Small intestine (tissue), 7 donors: Measurements from ENCODE around the gene CDC123. TPM values are rescaled to one million over a fixed set of nuclear protein-coding genes. Genes with fewer than 3 reads are reported as not detected.

Experiments used
- DNase-seq, 2 donors: peaks; one replicate each; pipeline versions ENCODE4 v3.0.0 to v3.0.0-alpha.2; 2013
- FAIRE-seq: peaks from 2 replicates; lab custom pipeline; 2012; peaks lifted over from hg19 to GRCh38; lab: Jason Lieb, UNC
- H3K27ac ChIP-seq, 3 donors: one replicate each; pipeline ENCODE4 v1.5.1; 2013; ENCODE audit warnings: low read length in 2 of 3, mild to moderate bottlenecking in 2 of 3, control low read depth in 1 of 3, inconsistent platforms in 1 of 3, low read depth in 1 of 3, moderate library complexity in 1 of 3
- H3K27me3 ChIP-seq, 3 donors: one replicate each; pipeline ENCODE4 v1.6.1; 2013; ENCODE audit warnings: low read length in 3 of 3, inconsistent platforms in 1 of 3; ENCODE audit not compliant: control insufficient read depth in 3 of 3, insufficient read depth in 3 of 3
- H3K36me3 ChIP-seq, 3 donors: one replicate each; pipeline ENCODE4 v1.6.1; 2013; ENCODE audit warnings: low read length in 3 of 3, inconsistent platforms in 1 of 3, low read depth in 1 of 3, mild to moderate bottlenecking in 1 of 3, moderate library complexity in 1 of 3; ENCODE audit not compliant: control insufficient read depth in 3 of 3, insufficient read depth in 2 of 3
- H3K4me1 ChIP-seq, 3 donors: one replicate each; pipeline ENCODE4 v1.6.1; 2013; ENCODE audit warnings: low read length in 2 of 3, inconsistent platforms in 1 of 3, low read depth in 1 of 3, mild to moderate bottlenecking in 1 of 3, moderate library complexity in 1 of 3; ENCODE audit not compliant: control insufficient read depth in 3 of 3, insufficient read depth in 2 of 3
- H3K4me3 ChIP-seq, 3 donors: one replicate each; pipeline ENCODE4 v1.5.1; 2013; ENCODE audit warnings: low read length in 3 of 3, control low read depth in 1 of 3, inconsistent platforms in 1 of 3, low read depth in 1 of 3, mild to moderate bottlenecking in 1 of 3, moderate library complexity in 1 of 3
- H3K9me3 ChIP-seq, 2 donors: one replicate each; pipeline ENCODE4 v1.6.1; 2013; ENCODE audit warnings: low read depth in 1 of 2, low read length in 1 of 2; ENCODE audit not compliant: control insufficient read depth in 2 of 2, insufficient read depth in 1 of 2
- WGBS, 3 donors: extraction: QIAGEN DNeasy Blood & Tissue Kit; methylation state at CpG; one replicate each; pipeline ENCODE4 v1.1.7; 2013; 5-methylcytosine and 5-hydroxymethylcytosine counted together
- polyA plus RNA-seq, 4 donors: library from polyadenylated mRNA; stranded (reverse) in 3 of 4; unstranded in 1 of 4; fragments of 200-250 nt in 3 of 4; fragments of 120-200 nt in 1 of 4; gene quantifications; one replicate each; pipeline versions ENCODE4 v1.2.1 to v1.2.3, GENCODE V29; 2013
- donor health status: healthy with polysubstance abuse.
- donor health status: control.
- donor health status: control.
- donor health status: Bipolar disorder and iron deficiency.
- donor health status: healthy.

Gene CDC123
- polyA plus RNA-seq, 4 donors = 40.0 to 66.2 (median 48.1) TPM

GRCh38 chr10:12195281-12195602, 746 bp upstream of the CDC123 start:
- peak overlapping the region in 2 of 3 donors; percentile 82 to 95 for H3K27ac ChIP-seq
- peaks cover 0 to 8% (median 7%) of the 10 kb centered on the region in 3 donors for H3K4me1 ChIP-seq
- H3K36me3 ChIP-seq = peaks cover 0 to 4% (median 2%) of the 10 kb centered on the region in 3 donors
- no peaks in the 10 kb centered on the region for H3K9me3 ChIP-seq
- no peaks in the 10 kb centered on the region for H3K27me3 ChIP-seq
- WGBS, 3 donors = 0 to 1% (median 0%) methylated on average over 12 of the region's 12 CpGs
- H3K4me3 ChIP-seq = peak overlapping the region; percentile 58 to 86 (median 76)
- FAIRE-seq (no peak), DNase-seq (no peak)

- peak overlapping the region; percentile 76 to 95 (median 82) for H3K27ac ChIP-seq
- DNase-seq (no peak), FAIRE-seq (no peak)
These were observed 683 bp downstream of the CDC123 start for GRCh38 chr10:12196531-12197211.

GRCh38 chr10:12198156-12198555, 2.2 kb downstream of the CDC123 start:
- Histone ChIP-seq H3K9me3 (no peaks in the 10 kb centered on the region), H3K27ac (no peak overlapping the region), H3K36me3 (peaks cover 0 to 18% (median 8%) of the 10 kb centered on the region in 3 donors), H3K4me1 (peaks cover 0 to 8% (median 7%) of the 10 kb centered on the region in 3 donors), H3K27me3 (no peaks in the 10 kb centered on the region), H3K4me3 (no peak overlapping the region)
- no peak for DNase-seq
- 86 to 93% (median 92%) methylated on average over 2 of the region's 2 CpGs for WGBS, 3 donors
- FAIRE-seq = no peak

More at GRCh38 chr10:12196531-12197211, 683 bp downstream of the CDC123 start:
- Histone ChIP-seq H3K36me3 (peaks cover 0 to 12% (median 7%) of the 10 kb centered on the region in 3 donors), H3K9me3 (no peaks in the 10 kb centered on the region), H3K4me1 (peaks cover 0 to 8% (median 7%) of the 10 kb centered on the region in 3 donors), H3K27me3 (no peaks in the 10 kb centered on the region), H3K4me3 (peak overlapping the region; percentile 58 to 86 (median 76))
- WGBS, 3 donors = 6 to 9% (median 8%) methylated on average over 15 of the region's 15 CpGs

- Histone ChIP-seq H3K36me3 (peaks cover 0 to 29% (median 8%) of the 10 kb centered on the region in 3 donors), H3K27me3 (no peaks in the 10 kb centered on the region), H3K9me3 (no peaks in the 10 kb centered on the region), H3K4me1 (peaks cover 0 to 4% (median 0%) of the 10 kb centered on the region in 3 donors), H3K4me3 (no peak overlapping the region), H3K27ac (no peak overlapping the region)
- whole genome bisulfite sequencing, 3 donors = 95 to 98% (median 96%) methylated on average over 5 of the region's 5 CpGs
- no peak for FAIRE-seq
- DNase-seq = no peak
These were observed 4.9 kb downstream of the CDC123 start for GRCh38 chr10:12200850-12201249.

GRCh38 chr10:12201543-12201942, 5.6 kb downstream of the CDC123 start:
- Histone ChIP-seq H3K27me3 (no peaks in the 10 kb centered on the region), H3K9me3 (no peaks in the 10 kb centered on the region), H3K27ac (no peak overlapping the region), H3K4me1 (peaks cover 0 to 4% (median 0%) of the 10 kb centered on the region in 3 donors), H3K36me3 (peaks cover 0 to 33% (median 8%) of the 10 kb centered on the region in 3 donors), H3K4me3 (no peak overlapping the region)
- DNase-seq = no peak
- 70 to 88% (median 79%) methylated on average over 3 of the region's 3 CpGs for WGBS, 3 donors
- no peak for FAIRE-seq

- Histone ChIP-seq H3K27ac (no peak overlapping the region), H3K4me1 (peaks cover 0 to 4% (median 0%) of the 10 kb centered on the region in 3 donors), H3K9me3 (no peaks in the 10 kb centered on the region), H3K27me3 (no peaks in the 10 kb centered on the region), H3K4me3 (no peak overlapping the region), H3K36me3 (peaks cover 0 to 34% (median 8%) of the 10 kb centered on the region in 3 donors)
- FAIRE-seq (no peak), DNase-seq (no peak)
- 73 to 87% (median 78%) methylated on average over 5 of the region's 5 CpGs for WGBS, 3 donors
These were observed 6.2 kb downstream of the CDC123 start for GRCh38 chr10:12202226-12202625.

GRCh38 chr10:12205082-12205481, 9.1 kb downstream of the CDC123 start:
- no peaks in the 10 kb centered on the region for H3K27me3 ChIP-seq
- no peak overlapping the region for H3K4me3 ChIP-seq
- H3K4me1 ChIP-seq = no peaks in the 10 kb centered on the region
- FAIRE-seq (no peak), DNase-seq (no peak)
- 88 to 95% (median 88%) methylated on average over 3 of the region's 3 CpGs for WGBS, 3 donors
- no peak overlapping the region for H3K27ac ChIP-seq
- H3K9me3 ChIP-seq = no peaks in the 10 kb centered on the region
- H3K36me3 ChIP-seq = peaks cover 0 to 48% (median 7%) of the 10 kb centered on the region in 3 donors

- DNase-seq = no peak
- peaks cover 0 to 51% (median 5%) of the 10 kb centered on the region in 3 donors for H3K36me3 ChIP-seq
- H3K9me3 ChIP-seq = peaks cover 0 to 6% of the 10 kb centered on the region in 2 donors
- 75 to 80% (median 76%) methylated on average over 3 of the region's 3 CpGs for WGBS, 3 donors
- H3K4me1 ChIP-seq = no peaks in the 10 kb centered on the region
- no peaks in the 10 kb centered on the region for H3K27me3 ChIP-seq
- FAIRE-seq = no peak
- H3K27ac ChIP-seq = no peak overlapping the region
- no peak overlapping the region for H3K4me3 ChIP-seq
These were observed 11.1 kb downstream of the CDC123 start for GRCh38 chr10:12207114-12207513.
